Gastroesophageal sphincter (tissue), 4 donors: ENCODE results near the gene SCN2B. TPM values are rescaled to one million over a fixed set of nuclear protein-coding genes. Genes with fewer than 3 reads are reported as not detected.

Source experiments
- ATAC-seq: fragments of 150-250 bp; one replicate; pipeline ENCODE4 v1.9.1; 2016; ENCODE audit warnings: mild to moderate bottlenecking, moderate library complexity
- H3K27ac ChIP-seq, 4 donors: fragments of 200-600 bp; sonication (generic) in 3 of 4; 1 replicate in 3 of 4; 2 replicates in 1 of 4; pipeline ENCODE4 v1.5.1; 2016 to 2019
- H3K27me3 ChIP-seq: fragments of 200-600 bp; sonication (generic); one replicate; pipeline ENCODE4 v1.5.1; 2019
- H3K36me3 ChIP-seq, 2 donors: fragments of 200-600 bp; sonication (generic); one replicate each; pipeline ENCODE4 v1.5.1; 2019; ENCODE audit warnings: control low read depth in 1 of 2
- H3K4me1 ChIP-seq, 3 donors: fragments of 200-600 bp; sonication (generic); 1 replicate in 2 of 3; 2 replicates in 1 of 3; pipeline ENCODE4 v1.5.1; 2016 to 2019; ENCODE audit warnings: control low read depth in 2 of 3
- H3K4me3 ChIP-seq, 2 donors: fragments of 200-600 bp; sonication (generic); one replicate each; pipeline ENCODE4 v1.5.1; 2019; ENCODE audit warnings: mild to moderate bottlenecking in 1 of 2, moderate library complexity in 1 of 2
- H3K9me3 ChIP-seq, 3 donors: fragments of 200-600 bp; sonication (generic); one replicate each; pipeline ENCODE4 v1.5.1; 2017 to 2019; ENCODE audit warnings: control low read depth in 2 of 3
- EP300 ChIP-seq: sonication (generic); formaldehyde crosslinking; IDR thresholded peaks from one replicate; pipeline ENCODE4 v1.6.1; 2017; ENCODE audit warnings: antibody characterized with exemption, mild to moderate bottlenecking
- POLR2A ChIP-seq, 2 donors: fragments of 450-650 bp; IDR thresholded peaks; one replicate each; pipeline ENCODE4 v1.6.1; 2017; ENCODE audit warnings: antibody characterized with exemption in 2 of 2, mild to moderate bottlenecking in 2 of 2, moderate library complexity in 1 of 2
- POLR2AphosphoS5 ChIP-seq: sonication (generic); formaldehyde crosslinking; IDR thresholded peaks from one replicate; pipeline ENCODE4 v1.6.1; 2017; ENCODE audit warnings: antibody characterized with exemption
- WGBS, 2 donors: methylation state at CpG; one replicate each; pipeline ENCODE4 v1.1.5; 2018; ENCODE audit warnings: low coverage in 1 of 2; 5-methylcytosine and 5-hydroxymethylcytosine counted together
- total RNA-seq, 4 donors: library from RNA; depleted of rRNA; stranded (reverse); fragments of >200 nt; gene quantifications; one replicate each; pipeline ENCODE4 v1.1.0, GENCODE V29; 2016
- TF ChIP-seq, protein P1 (sequence below), 4 experiments: fragments of 200-600 bp in 2 of 4; fragments of 450-650 bp in 2 of 4; sonication (generic) in 1 of 4; IDR thresholded peaks; one replicate each; pipeline ENCODE4 v1.5.1; 2017 to 2019; ENCODE audit warnings: antibody characterized with exemption in 4 of 4, mild to moderate bottlenecking in 2 of 4, moderate library complexity in 2 of 4

Gene SCN2B
- total RNA-seq, 4 donors from 2014 or later = 0.25 to 1.0 (median 0.49) TPM

DNA sequence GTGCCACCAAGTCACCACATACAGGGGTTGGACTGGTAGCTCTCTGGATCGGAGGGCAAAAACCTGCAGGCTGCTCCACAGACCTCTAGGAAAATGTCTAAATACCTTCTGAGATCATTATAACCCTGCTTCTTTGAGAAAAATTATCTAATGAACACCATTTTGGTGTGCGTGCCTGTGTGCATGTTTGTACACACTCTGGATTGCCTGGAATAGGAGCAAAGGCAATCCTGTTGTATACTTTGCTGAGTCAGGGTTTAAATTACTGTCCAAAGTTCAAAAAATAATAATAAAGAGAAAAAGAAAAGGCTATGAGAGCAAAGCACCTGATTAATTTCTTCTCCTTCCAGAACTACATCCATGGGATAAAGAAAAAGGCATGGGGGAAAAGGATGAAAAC lies 37.3 kb upstream of the SCN2B start:
- no peaks in the 10 kb centered on the region for H3K9me3 ChIP-seq
- no peaks in the 10 kb centered on the region for H3K36me3 ChIP-seq
- no peak for ATAC-seq
- no peak overlapping the region for H3K27ac ChIP-seq
- TF ChIP-seq, protein P1, sequence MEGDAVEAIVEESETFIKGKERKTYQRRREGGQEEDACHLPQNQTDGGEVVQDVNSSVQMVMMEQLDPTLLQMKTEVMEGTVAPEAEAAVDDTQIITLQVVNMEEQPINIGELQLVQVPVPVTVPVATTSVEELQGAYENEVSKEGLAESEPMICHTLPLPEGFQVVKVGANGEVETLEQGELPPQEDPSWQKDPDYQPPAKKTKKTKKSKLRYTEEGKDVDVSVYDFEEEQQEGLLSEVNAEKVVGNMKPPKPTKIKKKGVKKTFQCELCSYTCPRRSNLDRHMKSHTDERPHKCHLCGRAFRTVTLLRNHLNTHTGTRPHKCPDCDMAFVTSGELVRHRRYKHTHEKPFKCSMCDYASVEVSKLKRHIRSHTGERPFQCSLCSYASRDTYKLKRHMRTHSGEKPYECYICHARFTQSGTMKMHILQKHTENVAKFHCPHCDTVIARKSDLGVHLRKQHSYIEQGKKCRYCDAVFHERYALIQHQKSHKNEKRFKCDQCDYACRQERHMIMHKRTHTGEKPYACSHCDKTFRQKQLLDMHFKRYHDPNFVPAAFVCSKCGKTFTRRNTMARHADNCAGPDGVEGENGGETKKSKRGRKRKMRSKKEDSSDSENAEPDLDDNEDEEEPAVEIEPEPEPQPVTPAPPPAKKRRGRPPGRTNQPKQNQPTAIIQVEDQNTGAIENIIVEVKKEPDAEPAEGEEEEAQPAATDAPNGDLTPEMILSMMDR (IDR thresholded peaks at IDR 0.05) = no peak
- no peak for TF ChIP-seq POLR2A (IDR thresholded peaks at IDR 0.05)
- no peak for TF ChIP-seq POLR2AphosphoS5
- no peak for TF ChIP-seq EP300
- no peaks in the 10 kb centered on the region for H3K4me1 ChIP-seq
- H3K27me3 ChIP-seq = peaks cover 78% of the 10 kb centered on the region
- 76 to 85% methylated on average over 2 of the region's 2 CpGs for WGBS, 2 donors
- no peak overlapping the region for H3K4me3 ChIP-seq

DNA sequence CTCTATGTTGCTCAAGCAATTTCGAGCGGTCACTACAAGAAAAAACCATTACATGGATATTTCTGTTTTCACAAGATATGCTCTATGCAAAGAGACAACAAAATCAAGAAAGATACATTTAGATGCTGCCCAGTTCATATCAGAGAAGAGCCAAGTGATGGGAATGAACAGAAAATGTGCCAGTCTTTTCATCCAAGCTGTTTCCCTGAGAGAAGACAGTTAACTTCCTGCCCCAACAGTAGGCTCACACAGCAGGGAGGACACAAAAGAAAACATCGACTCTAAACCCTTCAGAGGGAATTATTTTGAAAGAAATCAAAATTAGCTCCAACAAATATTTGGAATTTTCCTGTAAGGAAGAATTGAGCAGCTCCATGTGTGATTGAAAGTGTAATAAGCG lies 36.8 kb upstream of the SCN2B start:
- no peak for ATAC-seq
- no peak for TF ChIP-seq POLR2A (IDR thresholded peaks at IDR 0.05)
- H3K36me3 ChIP-seq = no peaks in the 10 kb centered on the region
- H3K27me3 ChIP-seq = peaks cover 82% of the 10 kb centered on the region
- no peaks in the 10 kb centered on the region for H3K9me3 ChIP-seq
- no peaks in the 10 kb centered on the region for H3K4me1 ChIP-seq
- 59 to 64% methylated on average over 2 to 3 of the region's 4 CpGs for WGBS, 2 donors
- H3K27ac ChIP-seq = no peak overlapping the region
- no peak overlapping the region for H3K4me3 ChIP-seq

DNA sequence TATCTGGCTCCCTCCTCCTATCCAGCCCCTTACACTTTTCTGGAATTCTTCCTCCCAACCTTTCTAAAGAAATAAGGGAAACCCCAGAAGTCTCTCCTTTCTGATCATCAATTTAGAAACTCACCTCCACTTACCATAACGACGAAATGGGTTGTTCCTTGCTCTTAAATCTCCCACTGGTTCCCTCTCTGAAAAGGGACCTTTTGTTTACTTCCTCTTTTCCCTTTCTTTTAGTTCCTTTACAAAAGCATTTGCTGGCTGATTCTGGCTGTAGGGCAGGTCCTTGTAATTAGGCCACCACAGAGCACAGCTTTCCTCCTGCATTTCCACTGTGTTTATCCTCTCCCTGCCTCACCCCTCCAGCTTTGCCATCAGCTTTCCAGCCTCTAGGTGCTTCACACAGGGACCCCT lies 36.3 kb upstream of the SCN2B start:
- Histone ChIP-seq H3K4me1 (no peaks in the 10 kb centered on the region), H3K36me3 (no peaks in the 10 kb centered on the region), H3K27me3 (peaks cover 82% of the 10 kb centered on the region), H3K4me3 (no peak overlapping the region), H3K27ac (no peak overlapping the region), H3K9me3 (no peaks in the 10 kb centered on the region)
- WGBS, 2 donors = 39 to 65% methylated on average over 2 of the region's 2 CpGs
- no peak for ATAC-seq
- TF ChIP-seq EP300 (no peak), POLR2AphosphoS5 (no peak), POLR2A (IDR thresholded peaks at IDR 0.05) (no peak)
- TF ChIP-seq, protein P1 (IDR thresholded peaks at IDR 0.05) = no peak

DNA sequence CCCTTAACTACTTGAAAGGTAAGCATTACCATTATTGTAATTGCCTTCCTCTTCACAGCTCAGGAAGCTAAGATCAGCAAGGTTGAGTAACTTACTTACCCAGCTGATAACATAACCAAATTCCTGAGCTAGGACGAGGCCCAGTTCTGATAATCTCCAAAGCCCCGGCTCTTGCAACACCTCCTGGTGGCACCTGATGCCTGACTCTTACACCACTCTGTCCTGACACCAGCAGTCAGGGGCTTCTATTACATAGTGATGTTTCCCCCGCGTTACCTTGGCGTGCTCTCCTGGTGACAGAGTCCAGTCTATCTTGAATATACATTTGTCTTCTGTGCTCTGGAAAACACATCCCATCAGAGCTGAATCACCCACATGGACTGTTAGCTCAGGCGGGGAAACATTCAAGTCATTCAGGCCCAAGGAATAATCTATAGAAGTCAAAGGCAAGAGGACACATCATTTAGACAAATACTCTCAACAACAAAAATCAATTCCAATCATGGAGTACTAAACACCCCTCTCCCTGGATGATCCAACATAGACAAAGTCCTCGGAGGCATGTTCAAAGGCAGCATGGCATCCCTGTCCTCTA lies 35.8 kb upstream of the SCN2B start:
- ATAC-seq = no peak
- Histone ChIP-seq H3K9me3 (no peaks in the 10 kb centered on the region), H3K36me3 (no peaks in the 10 kb centered on the region), H3K27ac (no peak overlapping the region), H3K4me3 (no peak overlapping the region), H3K27me3 (peaks cover 81% of the 10 kb centered on the region), H3K4me1 (no peaks in the 10 kb centered on the region)
- WGBS, 2 donors = 80 to 86% methylated on average over 5 to 6 of the region's 7 CpGs
- no peak for TF ChIP-seq POLR2AphosphoS5
- TF ChIP-seq EP300 = no peak
- TF ChIP-seq POLR2A (IDR thresholded peaks at IDR 0.05) = no peak
- TF ChIP-seq, protein P1 (IDR thresholded peaks at IDR 0.05) = no peak

DNA sequence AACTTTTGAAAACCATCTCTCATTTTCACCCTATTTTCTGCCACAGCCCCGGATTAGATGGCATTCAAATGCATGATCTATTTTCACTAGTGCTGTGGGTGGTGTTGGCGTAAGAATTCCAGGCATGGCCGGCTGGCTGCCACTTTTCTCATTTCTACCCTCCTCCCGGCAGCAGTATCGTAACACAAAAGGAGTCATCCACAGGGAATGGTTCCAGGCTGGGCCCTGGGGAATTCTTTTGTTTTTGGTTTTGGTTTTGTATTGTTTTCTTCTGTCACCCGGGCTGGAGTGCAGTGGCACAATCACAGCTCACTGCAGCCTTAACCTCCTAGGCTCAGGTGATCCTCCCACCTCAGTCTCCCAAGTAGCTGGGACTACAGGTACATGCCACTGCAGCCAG lies 34.6 kb upstream of the SCN2B start:
- no peaks in the 10 kb centered on the region for H3K4me1 ChIP-seq
- no peaks in the 10 kb centered on the region for H3K9me3 ChIP-seq
- H3K4me3 ChIP-seq = no peak overlapping the region
- no peak for ATAC-seq
- H3K36me3 ChIP-seq = no peaks in the 10 kb centered on the region
- H3K27me3 ChIP-seq = peaks cover 71% of the 10 kb centered on the region
- 26 to 29% methylated on average over 1 to 4 of the region's 6 CpGs for WGBS, 2 donors
- no peak for TF ChIP-seq EP300
- TF ChIP-seq, protein P1 (IDR thresholded peaks at IDR 0.05) = no peak
- no peak for TF ChIP-seq POLR2AphosphoS5
- no peak overlapping the region for H3K27ac ChIP-seq
